Activated CD4-positive, alpha-beta T cell treated with anti-CD3 and anti-CD28 coated beads, Interleukin-2, amount 10 ng/mL, durations not matched to agents 7 days and 5 days (primary cell): ENCODE data around the gene RFTN1. TPM values are rescaled to one million over a fixed set of nuclear protein-coding genes. Genes with fewer than 3 reads are reported as not detected.

Experiments used
- CTCF ChIA-PET: fragments of 350-600 bp; sonication (Branson Sonifier 250); formaldehyde crosslinking; loops from one replicate; lab custom pipeline; 2021; ENCODE audit warnings: antibody characterized with exemption; lab: Charles Lee
- POLR2A ChIA-PET: fragments of 350-600 bp; sonication (Branson Sonifier 250); formaldehyde crosslinking; loops from one replicate; lab custom pipeline; 2021; ENCODE audit warnings: antibody characterized with exemption; lab: Charles Lee
- DNase-seq: peaks from one replicate; pipeline ENCODE4 v3.0.0-alpha.2; 2020
- H3K27ac Mint-ChIP-seq: one replicate; pipeline ENCODE4 v1.8.0; 2021; ENCODE audit warnings: mild to moderate bottlenecking, moderate library complexity, mixed read lengths
- H3K27me3 Mint-ChIP-seq: one replicate; pipeline ENCODE4 v1.8.0; 2021; ENCODE audit warnings: mixed read lengths
- H3K36me3 Mint-ChIP-seq: one replicate; pipeline ENCODE4 v1.8.0; 2021; ENCODE audit warnings: low read depth, mixed read lengths
- H3K4me1 Mint-ChIP-seq: one replicate; pipeline ENCODE4 v1.8.0; 2021; ENCODE audit warnings: mixed read lengths
- H3K4me3 Mint-ChIP-seq: one replicate; pipeline ENCODE4 v1.8.0; 2021; ENCODE audit warnings: mild to moderate bottlenecking, moderate library complexity, mixed read lengths
- H3K9me3 Mint-ChIP-seq: one replicate; pipeline ENCODE4 v1.8.0; 2021; ENCODE audit warnings: mixed read lengths
- total RNA-seq, 2 experiments: library from RNA; stranded (reverse); gene quantifications; one replicate each; pipeline ENCODE4 v1.2.3, GENCODE V29; 2021

RFTN1 gene
- total RNA-seq, 2 experiments from 2014 or later: 57.3 to 57.9 TPM

- Mint-ChIP-seq H3K9me3 (peaks cover 9% of the 10 kb centered on the region), H3K36me3 (peaks cover 87% of the 10 kb centered on the region), H3K27me3 (no peaks in the 10 kb centered on the region), H3K4me3 (peak overlapping the region; percentile 81), H3K4me1 (peaks cover 94% of the 10 kb centered on the region), H3K27ac (peak overlapping the region; percentile 92)
- DNase-seq: peak; percentile 79
- POLR2A ChIA-PET: interaction anchor here (0.7 to 1.3 kb wide), 2 partner anchors 11 kb away, joined by 3 read pairs; no protein-coding TSS in a partner anchor
- CTCF ChIA-PET: interaction anchor here (0.5 to 6.5 kb wide), 9 partner anchors 10 to 246 kb away, joined by 3 to 60 read pairs (median 3); no protein-coding TSS in a partner anchor
These were observed 212.6 kb downstream of the RFTN1 start for GRCh38 chr3:16300881-16301359.

- peaks cover 16% of the 10 kb centered on the region for H3K9me3 Mint-ChIP-seq
- H3K4me3 Mint-ChIP-seq: peak overlapping the region; percentile 81
- DNase-seq: no peak
- POLR2A ChIA-PET: interaction anchor here (0.7 to 1.3 kb wide), 2 partner anchors 10 to 12 kb away, joined by 3 read pairs; no protein-coding TSS in a partner anchor
- CTCF ChIA-PET: interaction anchor here (0.5 to 6.5 kb wide), 5 partner anchors 9 to 247 kb away, joined by 3 to 60 read pairs (median 3); no protein-coding TSS in a partner anchor
- peaks cover 88% of the 10 kb centered on the region for H3K36me3 Mint-ChIP-seq
- peak overlapping the region; percentile 92 for H3K27ac Mint-ChIP-seq
- peaks cover 94% of the 10 kb centered on the region for H3K4me1 Mint-ChIP-seq
- H3K27me3 Mint-ChIP-seq: no peaks in the 10 kb centered on the region
These were observed 213.2 kb downstream of the RFTN1 start for GRCh38 chr3:16300307-16300706.

GRCh38 chr3:16299746-16300145 lies 213.8 kb downstream of the RFTN1 start:
- Mint-ChIP-seq H3K27ac (peak overlapping the region; percentile 92), H3K4me3 (peak overlapping the region; percentile 81), H3K9me3 (peaks cover 17% of the 10 kb centered on the region), H3K36me3 (peaks cover 87% of the 10 kb centered on the region), H3K4me1 (peaks cover 94% of the 10 kb centered on the region), H3K27me3 (no peaks in the 10 kb centered on the region)
- DNase-seq: no peak
- POLR2A ChIA-PET: no interaction called here
- CTCF ChIA-PET: interaction anchor here (6.5 kb wide), 1 partner anchor 9 kb away, joined by 60 read pairs; no protein-coding TSS in a partner anchor

- peak overlapping the region; percentile 92 for H3K27ac Mint-ChIP-seq
- POLR2A ChIA-PET: no interaction called here
- H3K9me3 Mint-ChIP-seq: peaks cover 18% of the 10 kb centered on the region
- peaks cover 89% of the 10 kb centered on the region for H3K4me1 Mint-ChIP-seq
- H3K36me3 Mint-ChIP-seq: peaks cover 86% of the 10 kb centered on the region
- no peaks in the 10 kb centered on the region for H3K27me3 Mint-ChIP-seq
- no peak for DNase-seq
- CTCF ChIA-PET: no interaction called here
- peak overlapping the region; percentile 5 for H3K4me3 Mint-ChIP-seq
These were observed 214.6 kb downstream of the RFTN1 start for GRCh38 chr3:16298891-16299290.

- CTCF ChIA-PET: no interaction called here
- Mint-ChIP-seq H3K4me3 (peak overlapping the region; percentile 5), H3K9me3 (peaks cover 24% of the 10 kb centered on the region), H3K4me1 (peaks cover 92% of the 10 kb centered on the region), H3K27ac (peak overlapping the region; percentile 92), H3K27me3 (no peaks in the 10 kb centered on the region), H3K36me3 (peaks cover 88% of the 10 kb centered on the region)
- POLR2A ChIA-PET: no interaction called here
- DNase-seq: no peak
These were observed 215.3 kb downstream of the RFTN1 start for GRCh38 chr3:16297997-16298885.

- H3K36me3 Mint-ChIP-seq: peaks cover 84% of the 10 kb centered on the region
- H3K4me3 Mint-ChIP-seq: peak overlapping the region; percentile 34
- peaks cover 87% of the 10 kb centered on the region for H3K4me1 Mint-ChIP-seq
These were observed 218.1 kb downstream of the RFTN1 start for GRCh38 chr3:16295298-16295890.

GRCh38 chr3:16294844-16295243 lies 218.7 kb downstream of the RFTN1 start:
- H3K27me3 Mint-ChIP-seq: no peaks in the 10 kb centered on the region
- H3K4me3 Mint-ChIP-seq: peak overlapping the region; percentile 37
- POLR2A ChIA-PET: interaction anchor here (0.7 to 1.2 kb wide), 2 partner anchors 10 to 850 kb away, joined by 3 to 4 read pairs; no protein-coding TSS in a partner anchor
- H3K4me1 Mint-ChIP-seq: peaks cover 86% of the 10 kb centered on the region
- CTCF ChIA-PET: interaction anchor here (1.0 to 2.6 kb wide), 8 partner anchors 9 to 27 kb away, joined by 3 to 10 read pairs (median 4); no protein-coding TSS in a partner anchor
- no peak for DNase-seq
- peaks cover 87% of the 10 kb centered on the region for H3K36me3 Mint-ChIP-seq
- peaks cover 30% of the 10 kb centered on the region for H3K9me3 Mint-ChIP-seq
- H3K27ac Mint-ChIP-seq: peak overlapping the region; percentile 54

More at GRCh38 chr3:16295298-16295890, 218.1 kb downstream of the RFTN1 start:
- Mint-ChIP-seq H3K27ac (peak overlapping the region; percentile 47), H3K27me3 (no peaks in the 10 kb centered on the region), H3K9me3 (peaks cover 30% of the 10 kb centered on the region)
- ChIA-PET CTCF (interaction anchor here (1.0 to 2.6 kb wide), 8 partner anchors 9 to 28 kb away, joined by 3 to 10 read pairs (median 6); no protein-coding TSS in a partner anchor), POLR2A (no interaction called here)
- DNase-seq: no peak

- H3K4me3 Mint-ChIP-seq: peak overlapping the region; percentile 87
- peak overlapping the region; percentile 96 for H3K27ac Mint-ChIP-seq
- H3K4me1 Mint-ChIP-seq: peaks cover 63% of the 10 kb centered on the region
- H3K9me3 Mint-ChIP-seq: peaks cover 19% of the 10 kb centered on the region
- CTCF ChIA-PET: interaction anchor here (0.6 to 5.9 kb wide), 26 partner anchors 10 to 281 kb away, joined by 3 to 60 read pairs (median 4); partner anchors contain the start of genes DPH3 and OXNAD1
- POLR2A ChIA-PET: interaction anchor here (1.0 to 1.5 kb wide), 2 partner anchors 10 to 221 kb away, joined by 3 read pairs; no protein-coding TSS in a partner anchor
- H3K36me3 Mint-ChIP-seq: peaks cover 86% of the 10 kb centered on the region
- no peaks in the 10 kb centered on the region for H3K27me3 Mint-ChIP-seq
- no peak for DNase-seq
These were observed 222.7 kb downstream of the RFTN1 start for GRCh38 chr3:16290827-16291196.

GRCh38 chr3:16290007-16290826 lies 223.3 kb downstream of the RFTN1 start:
- peaks cover 63% of the 10 kb centered on the region for H3K4me1 Mint-ChIP-seq
- peaks cover 80% of the 10 kb centered on the region for H3K36me3 Mint-ChIP-seq
- H3K4me3 Mint-ChIP-seq: peak overlapping the region; percentile 87
- DNase-seq: peak; percentile 75
- CTCF ChIA-PET: interaction anchor here (0.6 to 5.9 kb wide), 25 partner anchors 9 to 282 kb away, joined by 3 to 60 read pairs (median 5); partner anchors contain the start of genes DPH3 and OXNAD1
- POLR2A ChIA-PET: interaction anchor here (1.0 to 1.5 kb wide), 3 partner anchors 11 to 221 kb away, joined by 3 read pairs; no protein-coding TSS in a partner anchor
- peaks cover 13% of the 10 kb centered on the region for H3K9me3 Mint-ChIP-seq
- no peaks in the 10 kb centered on the region for H3K27me3 Mint-ChIP-seq
- peak overlapping the region; percentile 96 for H3K27ac Mint-ChIP-seq

- CTCF ChIA-PET: interaction anchor here (1.0 to 5.9 kb wide), 11 partner anchors 14 to 283 kb away, joined by 3 to 60 read pairs (median 5); partner anchors contain the start of genes DPH3 and OXNAD1
- peaks cover 13% of the 10 kb centered on the region for H3K9me3 Mint-ChIP-seq
- POLR2A ChIA-PET: interaction anchor here (1.0 kb wide), 1 partner anchor 16 kb away, joined by 3 read pairs; no protein-coding TSS in a partner anchor
These were observed 224.2 kb downstream of the RFTN1 start for GRCh38 chr3:16289144-16289889.

More at GRCh38 chr3:16289144-16289889, 224.2 kb downstream of the RFTN1 start:
- no peaks in the 10 kb centered on the region for H3K27me3 Mint-ChIP-seq
- H3K4me1 Mint-ChIP-seq: peaks cover 65% of the 10 kb centered on the region
- DNase-seq: no peak
- peaks cover 81% of the 10 kb centered on the region for H3K36me3 Mint-ChIP-seq
- peak overlapping the region; percentile 96 for H3K27ac Mint-ChIP-seq
- peak overlapping the region; percentile 87 for H3K4me3 Mint-ChIP-seq
